OCI-LY1 (cell line): Measurements from ENCODE around the gene CRAMP1.

Experiments used
- H2AFZ ChIP-seq: fragments of 200-600 bp; sonication (generic), shearing (Covaris generic); 2 replicates; pipeline ENCODE4 v1.6.0; 2014; ENCODE audit warnings: antibody characterized with exemption, mild to moderate bottlenecking, low read length
- H3F3A ChIP-seq: fragments of 200-600 bp; sonication (generic), shearing (Covaris generic); 2 replicates; pipeline ENCODE4 v1.6.0; 2014; ENCODE audit warnings: mild to moderate bottlenecking, antibody characterized with exemption, low read length, moderate library complexity; ENCODE audit not compliant: insufficient read depth
- H3K27ac ChIP-seq: fragments of 200-600 bp; sonication (generic); 2 replicates; pipeline ENCODE4 v1.5.1; 2014; ENCODE audit warnings: low read length, mixed run types, mild to moderate bottlenecking, low read depth; ENCODE audit not compliant: poor library complexity, severe bottlenecking
- H3K27me3 ChIP-seq: fragments of 200-600 bp; sonication (generic); 2 replicates; pipeline ENCODE4 v1.6.0; 2014; ENCODE audit warnings: antibody characterized with exemption, mild to moderate bottlenecking, low read length, moderate library complexity; ENCODE audit not compliant: insufficient read depth
- H3K36me3 ChIP-seq: fragments of 200-600 bp; sonication (generic); 2 replicates; pipeline ENCODE4 v1.6.1; 2014; ENCODE audit warnings: mild to moderate bottlenecking, antibody characterized with exemption, low read length, moderate library complexity, mixed read lengths; ENCODE audit not compliant: insufficient read depth
- H3K4me1 ChIP-seq: fragments of 200-600 bp; sonication (generic); 2 replicates; pipeline ENCODE4 v1.5.1; 2014; ENCODE audit warnings: mild to moderate bottlenecking, low read length, moderate library complexity; ENCODE audit not compliant: insufficient read depth, severe bottlenecking
- H3K4me2 ChIP-seq: fragments of 200-600 bp; sonication (generic), shearing (Covaris generic); 2 replicates; pipeline ENCODE4 v1.6.1; 2014; ENCODE audit warnings: low read length
- H3K4me3 ChIP-seq: fragments of 200-600 bp; sonication (generic); 2 replicates; pipeline ENCODE4 v1.5.1; 2014; ENCODE audit warnings: low read length, low read depth, mild to moderate bottlenecking, mixed read lengths; ENCODE audit not compliant: poor library complexity, severe bottlenecking
- H3K79me2 ChIP-seq: fragments of 200-600 bp; shearing (Covaris generic); 2 replicates; pipeline ENCODE4 v1.6.1; 2016; ENCODE audit warnings: mixed run types, low read length, mixed read lengths; ENCODE audit not compliant: insufficient read depth
- H3K9ac ChIP-seq: fragments of 200-600 bp; sonication (generic), shearing (Covaris generic); 2 replicates; pipeline ENCODE4 v1.6.1; 2014; ENCODE audit warnings: mild to moderate bottlenecking, low read length, mixed read lengths
- H3K9me2 ChIP-seq: fragments of 200-600 bp; sonication (generic), shearing (Covaris generic); 2 replicates; pipeline ENCODE4 v1.6.1; 2014; ENCODE audit warnings: low read depth, mild to moderate bottlenecking, low read length, mixed read lengths
- H3K9me3 ChIP-seq: fragments of 200-600 bp; shearing (Covaris generic); 2 replicates; pipeline ENCODE4 v1.6.1; 2014; ENCODE audit warnings: low read length, mixed read lengths
- H4K20me1 ChIP-seq: fragments of 200-600 bp; sonication (generic), shearing (Covaris generic); 2 replicates; pipeline ENCODE4 v1.6.0; 2016; ENCODE audit warnings: mild to moderate bottlenecking, low read length; ENCODE audit not compliant: insufficient read depth
- CTCF ChIP-seq: fragments of 200-600 bp; sonication (generic), shearing (Covaris generic); IDR thresholded peaks from 2 replicates; pipeline ENCODE4 v1.5.1; 2017; ENCODE audit warnings: mild to moderate bottlenecking, antibody characterized with exemption, low read length, moderate library complexity, mixed read lengths
- EZH2 ChIP-seq: fragments of 200-600 bp; sonication (generic), shearing (Covaris generic); IDR thresholded peaks from 2 replicates; pipeline ENCODE4 v1.8.0; 2017; ENCODE audit warnings: borderline replicate concordance, mixed run types, mild to moderate bottlenecking, antibody characterized with exemption, low read length, moderate library complexity, mixed read lengths

The CRAMP1 gene

DNA sequence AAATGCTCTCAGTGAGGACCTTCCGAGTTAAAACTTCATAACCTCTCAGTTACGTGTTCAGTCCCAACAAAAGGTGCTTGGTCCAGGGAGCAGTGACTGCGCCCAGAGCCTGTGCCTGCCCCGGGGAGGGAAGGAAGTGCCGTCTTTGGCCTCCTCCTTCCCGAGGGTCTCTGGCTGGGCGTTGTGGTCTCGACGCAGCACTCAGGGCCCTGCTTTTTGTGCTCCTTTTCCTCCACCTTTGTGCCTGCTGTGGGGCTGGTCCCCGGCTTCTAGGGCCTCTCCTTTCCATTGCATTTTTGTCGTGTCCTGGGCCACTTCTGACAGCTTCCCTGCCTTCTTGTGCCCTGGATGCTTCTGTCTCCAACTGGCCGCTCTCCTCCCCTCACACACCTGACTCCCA is 29.1 kb downstream of the CRAMP1 start:
- H3K4me3 ChIP-seq = no peak overlapping the region
- no peak overlapping the region for H2AFZ ChIP-seq
- peaks cover 89% of the 10 kb centered on the region for H3K36me3 ChIP-seq
- H3K27me3 ChIP-seq = no peaks in the 10 kb centered on the region
- TF ChIP-seq CTCF = no peak
- no peak for TF ChIP-seq EZH2
- H3K4me2 ChIP-seq = no peak overlapping the region
- no peaks in the 10 kb centered on the region for H3K79me2 ChIP-seq
- H3K9ac ChIP-seq = no peak overlapping the region
- peaks cover 9% of the 10 kb centered on the region for H3K4me1 ChIP-seq
- no peak overlapping the region for H3K27ac ChIP-seq
- H3K9me2 ChIP-seq = no peaks in the 10 kb centered on the region
- no peaks in the 10 kb centered on the region for H3F3A ChIP-seq
- H4K20me1 ChIP-seq = no peaks in the 10 kb centered on the region
- no peaks in the 10 kb centered on the region for H3K9me3 ChIP-seq

DNA sequence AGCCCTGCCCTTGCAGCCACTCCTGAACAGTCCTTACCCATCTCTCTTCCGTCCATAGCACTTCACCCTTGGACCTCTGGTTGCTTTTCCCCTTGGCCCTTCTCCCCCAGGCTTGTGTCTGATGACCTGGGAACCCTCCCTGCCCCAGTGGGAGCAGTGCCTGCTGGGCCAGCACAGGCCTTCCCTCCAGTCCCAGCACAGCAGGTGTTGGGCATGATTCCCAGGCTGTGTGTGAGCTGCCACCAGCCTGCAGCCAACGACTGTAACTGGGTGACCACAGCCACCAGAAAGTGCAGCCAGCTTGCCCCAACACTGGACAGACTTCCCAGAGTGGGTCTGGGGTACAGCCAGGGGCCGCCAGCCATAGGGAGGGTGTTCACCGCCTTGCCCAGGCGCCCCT is 30.0 kb downstream of the CRAMP1 start:
- no peaks in the 10 kb centered on the region for H3K9me2 ChIP-seq
- no peak overlapping the region for H3K9ac ChIP-seq
- no peak overlapping the region for H2AFZ ChIP-seq
- H3K27ac ChIP-seq = no peak overlapping the region
- H3K27me3 ChIP-seq = no peaks in the 10 kb centered on the region
- no peaks in the 10 kb centered on the region for H3K79me2 ChIP-seq
- no peaks in the 10 kb centered on the region for H3K9me3 ChIP-seq
- H3K36me3 ChIP-seq = peaks cover 92% of the 10 kb centered on the region
- H3K4me3 ChIP-seq = no peak overlapping the region
- no peak for TF ChIP-seq CTCF
- no peak for TF ChIP-seq EZH2
- H3K4me2 ChIP-seq = no peak overlapping the region
- no peaks in the 10 kb centered on the region for H3F3A ChIP-seq
- peaks cover 18% of the 10 kb centered on the region for H3K4me1 ChIP-seq
- H4K20me1 ChIP-seq = no peaks in the 10 kb centered on the region

DNA sequence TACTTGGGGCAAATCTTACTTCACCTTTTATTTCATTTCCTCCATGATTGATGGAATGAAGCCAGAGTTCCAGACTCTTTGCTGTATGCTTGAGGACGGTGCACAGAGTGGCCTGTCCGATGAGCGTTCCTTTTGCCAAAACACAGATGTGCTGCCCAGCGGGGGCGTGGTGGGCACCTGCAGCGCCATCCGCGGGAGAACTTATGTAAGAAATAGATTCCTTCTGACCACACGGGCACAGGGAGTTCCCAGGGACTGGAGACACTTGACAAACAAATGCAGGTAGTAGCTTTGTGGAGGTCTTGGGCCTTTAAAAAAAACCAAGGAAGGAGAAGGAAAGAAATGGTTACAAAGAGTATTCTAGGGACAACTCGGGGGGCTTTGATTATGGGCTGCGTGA is 30.6 kb downstream of the CRAMP1 start:
- Histone ChIP-seq H3K4me1 (peaks cover 24% of the 10 kb centered on the region), H3K9me3 (no peaks in the 10 kb centered on the region), H2AFZ (no peak overlapping the region), H3K4me2 (no peak overlapping the region), H3K27me3 (no peaks in the 10 kb centered on the region), H3K4me3 (no peak overlapping the region), H3K79me2 (no peaks in the 10 kb centered on the region), H3F3A (no peaks in the 10 kb centered on the region), H3K9me2 (no peaks in the 10 kb centered on the region), H3K9ac (no peak overlapping the region), H3K27ac (no peak overlapping the region), H4K20me1 (no peaks in the 10 kb centered on the region), H3K36me3 (peaks cover 87% of the 10 kb centered on the region)
- TF ChIP-seq CTCF = no peak
- no peak for TF ChIP-seq EZH2
